ENCODE results near the gene COL2A1. TPM values are rescaled to one million over a fixed set of nuclear protein-coding genes. Genes with fewer than 3 reads are reported as not detected.

The COL2A1 gene
- total RNA-seq, 1 experiment from 2014 or later = 10.8 TPM

GRCh38 chr12:48025281-48025680, 21.0 kb upstream of the COL2A1 start:
- no peak overlapping the region for H2BK20ac ChIP-seq (ENCODE audit: low read depth, low read length, poor library complexity, severe bottlenecking)
- H3K27me3 ChIP-seq (ENCODE audit: insufficient read depth, low read length) = peaks cover 82% of the 10 kb centered on the region
- H2BK15ac ChIP-seq (ENCODE audit: low read depth, low read length) = no peak overlapping the region
- no peak overlapping the region for H4K91ac ChIP-seq (ENCODE audit: insufficient read length, low read depth, low read length)
- no peak overlapping the region for H2BK5ac ChIP-seq (ENCODE audit: insufficient read length, low read length)
- Mint-ChIP-seq H3K4me1 (peaks cover 29 to 49% of the 10 kb centered on the region in 2 experiments), H3K36me3 (ENCODE audit: insufficient read depth in 1 of 3, low read depth in 3 of 3) (no peaks in the 10 kb centered on the region; a peak in 1 of 7 replicates), H3K27me3 (ENCODE audit: low read depth) (peaks cover 100% of the 10 kb centered on the region), H3K27ac (no peak overlapping the region), H3K9me3 (peaks cover 0 to 7% of the 10 kb centered on the region in 2 experiments; a peak in 2 of 5 replicates), H3K4me3 (no peak overlapping the region)
- H4K5ac ChIP-seq (ENCODE audit: insufficient read length, low read depth, low read length) = no peak overlapping the region
- no peak overlapping the region for H2BK12ac ChIP-seq (ENCODE audit: insufficient read length, low read depth, low read length)
- H3K56ac ChIP-seq (ENCODE audit: insufficient read length, low read depth, low read length) = no peak overlapping the region
- no peaks in the 10 kb centered on the region for H3K79me2 ChIP-seq (ENCODE audit: insufficient read depth, low read length)
- peaks cover 2% of the 10 kb centered on the region for H4K20me1 ChIP-seq (ENCODE audit: control insufficient read depth, insufficient read depth, insufficient read length)
- TF ChIP-seq CTCF (conservative IDR thresholded peaks at IDR 0.05) = no peak
- H3T11ph ChIP-seq (ENCODE audit: low read length) = no peak overlapping the region
- no peak overlapping the region for H3K27ac ChIP-seq (ENCODE audit: insufficient read length, low read depth, low read length)
- no peak overlapping the region for H3K14ac ChIP-seq (ENCODE audit: insufficient read depth, low read length)
- H3K4me1 ChIP-seq (ENCODE audit: insufficient read depth, low read length) = no peaks in the 10 kb centered on the region
- H3K9me3 ChIP-seq (ENCODE audit: control insufficient read depth, low read depth, low read length) = no peaks in the 10 kb centered on the region
- DNase-seq = no peak
- H2AK5ac ChIP-seq (ENCODE audit: insufficient read length, low read length) = no peak overlapping the region
- H3K23ac ChIP-seq (ENCODE audit: insufficient read length, low read depth, low read length) = no peak overlapping the region
- no peak overlapping the region for H2BK120ac ChIP-seq (ENCODE audit: low read depth, low read length, poor library complexity, severe bottlenecking)
- H3K79me1 ChIP-seq (ENCODE audit: insufficient read depth, low read depth, low read length, poor library complexity, severe bottlenecking) = no peaks in the 10 kb centered on the region
- no peak overlapping the region for H3K4me2 ChIP-seq (ENCODE audit: insufficient read depth, insufficient read length, low read length)
- H3K4ac ChIP-seq (ENCODE audit: low read depth, low read length) = no peak overlapping the region
- H2AFZ ChIP-seq (ENCODE audit: low read length) = no peak overlapping the region
- no peaks in the 10 kb centered on the region for H3K23me2 ChIP-seq (ENCODE audit: insufficient read length, low read depth, low read length, poor library complexity, severe bottlenecking)
- WGBS (ENCODE audit: extremely low coverage, insufficient read length, low lambda C conversion rate) = no CpG with 5 or more reads among the region's 7 CpGs
- no peak overlapping the region for H3K9ac ChIP-seq (ENCODE audit: extremely low read depth, insufficient read length, low read length)
- no peak overlapping the region for H4K8ac ChIP-seq (replicated peaks; ENCODE audit: insufficient read length, low read depth, low read length)
- H3K18ac ChIP-seq (ENCODE audit: insufficient read length, low read depth, low read length) = no peak overlapping the region

Data from H9 (cell line).